OCI-LY1 (cell line): Measurements from ENCODE around the gene PCBP3.
"Not testable (repeated sequence)": the region's sequence is repeated elsewhere in the genome, so short reads cannot be mapped to it uniquely, and the experiment has no call there.

Experiments
- H2AFZ ChIP-seq: fragments of 200-600 bp; sonication (generic), shearing (Covaris generic); 2 replicates; pipeline ENCODE4 v1.6.0; 2014; ENCODE audit warnings: antibody characterized with exemption, mild to moderate bottlenecking, low read length
- H3F3A ChIP-seq: fragments of 200-600 bp; sonication (generic), shearing (Covaris generic); 2 replicates; pipeline ENCODE4 v1.6.0; 2014; ENCODE audit warnings: mild to moderate bottlenecking, antibody characterized with exemption, low read length, moderate library complexity; ENCODE audit not compliant: insufficient read depth
- H3K27ac ChIP-seq: fragments of 200-600 bp; sonication (generic); 2 replicates; pipeline ENCODE4 v1.5.1; 2014; ENCODE audit warnings: low read length, mixed run types, mild to moderate bottlenecking, low read depth; ENCODE audit not compliant: poor library complexity, severe bottlenecking
- H3K27me3 ChIP-seq: fragments of 200-600 bp; sonication (generic); 2 replicates; pipeline ENCODE4 v1.6.0; 2014; ENCODE audit warnings: antibody characterized with exemption, mild to moderate bottlenecking, low read length, moderate library complexity; ENCODE audit not compliant: insufficient read depth
- H3K36me3 ChIP-seq: fragments of 200-600 bp; sonication (generic); 2 replicates; pipeline ENCODE4 v1.6.1; 2014; ENCODE audit warnings: mild to moderate bottlenecking, antibody characterized with exemption, low read length, moderate library complexity, mixed read lengths; ENCODE audit not compliant: insufficient read depth
- H3K4me1 ChIP-seq: fragments of 200-600 bp; sonication (generic); 2 replicates; pipeline ENCODE4 v1.5.1; 2014; ENCODE audit warnings: mild to moderate bottlenecking, low read length, moderate library complexity; ENCODE audit not compliant: insufficient read depth, severe bottlenecking
- H3K4me2 ChIP-seq: fragments of 200-600 bp; sonication (generic), shearing (Covaris generic); 2 replicates; pipeline ENCODE4 v1.6.1; 2014; ENCODE audit warnings: low read length
- H3K4me3 ChIP-seq: fragments of 200-600 bp; sonication (generic); 2 replicates; pipeline ENCODE4 v1.5.1; 2014; ENCODE audit warnings: low read length, low read depth, mild to moderate bottlenecking, mixed read lengths; ENCODE audit not compliant: poor library complexity, severe bottlenecking
- H3K79me2 ChIP-seq: fragments of 200-600 bp; shearing (Covaris generic); 2 replicates; pipeline ENCODE4 v1.6.1; 2016; ENCODE audit warnings: mixed run types, low read length, mixed read lengths; ENCODE audit not compliant: insufficient read depth
- H3K9ac ChIP-seq: fragments of 200-600 bp; sonication (generic), shearing (Covaris generic); 2 replicates; pipeline ENCODE4 v1.6.1; 2014; ENCODE audit warnings: mild to moderate bottlenecking, low read length, mixed read lengths
- H3K9me2 ChIP-seq: fragments of 200-600 bp; sonication (generic), shearing (Covaris generic); 2 replicates; pipeline ENCODE4 v1.6.1; 2014; ENCODE audit warnings: low read depth, mild to moderate bottlenecking, low read length, mixed read lengths
- H3K9me3 ChIP-seq: fragments of 200-600 bp; shearing (Covaris generic); 2 replicates; pipeline ENCODE4 v1.6.1; 2014; ENCODE audit warnings: low read length, mixed read lengths
- H4K20me1 ChIP-seq: fragments of 200-600 bp; sonication (generic), shearing (Covaris generic); 2 replicates; pipeline ENCODE4 v1.6.0; 2016; ENCODE audit warnings: mild to moderate bottlenecking, low read length; ENCODE audit not compliant: insufficient read depth
- EZH2 ChIP-seq: fragments of 200-600 bp; sonication (generic), shearing (Covaris generic); IDR thresholded peaks from 2 replicates; pipeline ENCODE4 v1.8.0; 2017; ENCODE audit warnings: borderline replicate concordance, mixed run types, mild to moderate bottlenecking, antibody characterized with exemption, low read length, moderate library complexity, mixed read lengths
- TF ChIP-seq, protein P1 (sequence below): fragments of 200-600 bp; sonication (generic), shearing (Covaris generic); IDR thresholded peaks from 2 replicates; pipeline ENCODE4 v1.5.1; 2017; ENCODE audit warnings: mild to moderate bottlenecking, antibody characterized with exemption, low read length, moderate library complexity, mixed read lengths

PCBP3 gene

DNA sequence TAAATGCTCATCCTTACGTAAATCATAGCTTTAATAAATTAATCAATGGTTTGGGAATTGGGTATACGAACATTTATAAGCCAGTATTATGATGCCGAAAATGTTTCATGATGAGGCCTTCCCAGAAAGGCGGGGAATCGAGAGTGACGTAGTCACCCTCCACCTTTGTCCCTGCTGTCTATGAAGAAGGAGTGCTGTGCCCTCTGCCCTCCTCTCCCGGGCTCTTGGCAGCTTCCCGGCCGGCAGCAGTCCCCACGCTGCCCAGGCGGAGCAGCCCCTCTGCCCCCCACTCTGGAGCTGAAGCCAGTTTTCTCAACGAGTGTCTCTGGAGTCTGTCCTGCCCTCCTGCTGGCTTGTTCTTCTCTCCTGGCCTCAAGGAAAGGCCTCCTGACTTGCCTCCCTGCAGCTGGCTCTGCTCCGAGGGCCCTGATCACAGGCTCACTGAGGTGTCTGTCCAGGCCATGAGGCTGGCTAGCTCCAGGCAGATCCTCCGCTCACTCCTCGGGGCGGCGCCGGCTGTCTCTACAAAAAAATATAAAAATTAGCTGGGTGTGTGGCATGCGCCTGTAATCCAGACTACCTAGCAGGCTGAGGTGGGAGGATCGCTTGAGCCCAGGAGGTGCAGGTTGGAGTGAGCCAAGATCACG lies 187.3 kb downstream of the PCBP3 start:
- Histone ChIP-seq H3K4me2 (no peak overlapping the region), H3K36me3 (no peaks in the 10 kb centered on the region), H3K9me3 (no peaks in the 10 kb centered on the region), H3K27me3 (no peaks in the 10 kb centered on the region), H3K79me2 (no peaks in the 10 kb centered on the region), H3K4me1 (no peaks in the 10 kb centered on the region), H3K27ac (no peak overlapping the region), H3K9ac (no peak overlapping the region), H2AFZ (no peak overlapping the region), H3K9me2 (no peaks in the 10 kb centered on the region), H3F3A (no peaks in the 10 kb centered on the region), H4K20me1 (no peaks in the 10 kb centered on the region), H3K4me3 (no peak overlapping the region)
- TF ChIP-seq, protein P1, sequence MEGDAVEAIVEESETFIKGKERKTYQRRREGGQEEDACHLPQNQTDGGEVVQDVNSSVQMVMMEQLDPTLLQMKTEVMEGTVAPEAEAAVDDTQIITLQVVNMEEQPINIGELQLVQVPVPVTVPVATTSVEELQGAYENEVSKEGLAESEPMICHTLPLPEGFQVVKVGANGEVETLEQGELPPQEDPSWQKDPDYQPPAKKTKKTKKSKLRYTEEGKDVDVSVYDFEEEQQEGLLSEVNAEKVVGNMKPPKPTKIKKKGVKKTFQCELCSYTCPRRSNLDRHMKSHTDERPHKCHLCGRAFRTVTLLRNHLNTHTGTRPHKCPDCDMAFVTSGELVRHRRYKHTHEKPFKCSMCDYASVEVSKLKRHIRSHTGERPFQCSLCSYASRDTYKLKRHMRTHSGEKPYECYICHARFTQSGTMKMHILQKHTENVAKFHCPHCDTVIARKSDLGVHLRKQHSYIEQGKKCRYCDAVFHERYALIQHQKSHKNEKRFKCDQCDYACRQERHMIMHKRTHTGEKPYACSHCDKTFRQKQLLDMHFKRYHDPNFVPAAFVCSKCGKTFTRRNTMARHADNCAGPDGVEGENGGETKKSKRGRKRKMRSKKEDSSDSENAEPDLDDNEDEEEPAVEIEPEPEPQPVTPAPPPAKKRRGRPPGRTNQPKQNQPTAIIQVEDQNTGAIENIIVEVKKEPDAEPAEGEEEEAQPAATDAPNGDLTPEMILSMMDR: no peak
- TF ChIP-seq EZH2: no peak

DNA sequence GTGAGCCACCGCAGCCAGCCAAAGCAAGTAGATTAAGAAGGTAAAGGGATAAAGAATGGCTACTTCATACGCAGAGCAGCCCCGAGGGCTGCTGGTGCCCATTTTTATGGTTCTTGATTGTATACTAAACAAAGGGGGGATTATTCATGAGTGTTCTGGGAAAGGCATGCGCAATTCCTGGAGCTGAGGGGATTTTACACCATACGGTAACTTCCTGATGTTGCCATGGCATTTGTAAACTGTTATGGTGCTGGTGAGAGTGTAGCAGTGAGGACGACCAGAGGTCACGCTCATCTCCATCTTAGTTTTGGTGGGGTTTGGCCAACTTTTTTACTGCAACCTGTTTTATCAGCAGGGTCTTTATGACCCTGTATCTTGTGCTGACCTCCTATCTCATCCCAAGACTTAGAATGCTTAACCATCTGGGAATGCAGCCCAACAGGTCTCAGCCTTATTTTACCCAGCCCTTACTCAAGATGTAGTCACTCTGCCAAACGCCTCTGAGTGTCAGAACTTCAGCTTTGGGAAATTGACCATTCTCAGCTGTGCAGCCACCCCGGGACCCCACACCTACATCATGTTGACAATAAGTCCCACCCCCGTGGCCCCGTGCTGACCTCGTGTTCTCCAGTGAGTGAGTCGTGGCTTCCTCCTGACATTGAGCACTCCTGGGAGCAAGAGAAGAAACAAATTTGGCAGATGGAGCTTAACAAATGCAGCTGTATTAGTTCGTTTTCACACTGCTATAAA lies 188.6 kb downstream of the PCBP3 start:
- H3K9ac ChIP-seq: no peak overlapping the region
- no peaks in the 10 kb centered on the region for H3K79me2 ChIP-seq
- H3K4me2 ChIP-seq: no peak overlapping the region
- no peaks in the 10 kb centered on the region for H3K9me3 ChIP-seq
- H2AFZ ChIP-seq: no peak overlapping the region
- no peaks in the 10 kb centered on the region for H3K9me2 ChIP-seq
- H3K27ac ChIP-seq: no peak overlapping the region
- no peaks in the 10 kb centered on the region for H3F3A ChIP-seq
- TF ChIP-seq, protein P1: no peak
- no peak overlapping the region for H3K4me3 ChIP-seq
- H3K27me3 ChIP-seq: no peaks in the 10 kb centered on the region
- H4K20me1 ChIP-seq: no peaks in the 10 kb centered on the region
- no peaks in the 10 kb centered on the region for H3K36me3 ChIP-seq
- no peaks in the 10 kb centered on the region for H3K4me1 ChIP-seq

GRCh38 chr21:45832741-45833235 lies 189.3 kb downstream of the PCBP3 start:
- not testable (repeated sequence) for H3K9me3 ChIP-seq, H2AFZ ChIP-seq, H3K27ac ChIP-seq, H3K36me3 ChIP-seq, H4K20me1 ChIP-seq, H3K27me3 ChIP-seq, H3K79me2 ChIP-seq, H3K9ac ChIP-seq, H3F3A ChIP-seq, H3K9me2 ChIP-seq, H3K4me3 ChIP-seq, H3K4me2 ChIP-seq, H3K4me1 ChIP-seq

DNA sequence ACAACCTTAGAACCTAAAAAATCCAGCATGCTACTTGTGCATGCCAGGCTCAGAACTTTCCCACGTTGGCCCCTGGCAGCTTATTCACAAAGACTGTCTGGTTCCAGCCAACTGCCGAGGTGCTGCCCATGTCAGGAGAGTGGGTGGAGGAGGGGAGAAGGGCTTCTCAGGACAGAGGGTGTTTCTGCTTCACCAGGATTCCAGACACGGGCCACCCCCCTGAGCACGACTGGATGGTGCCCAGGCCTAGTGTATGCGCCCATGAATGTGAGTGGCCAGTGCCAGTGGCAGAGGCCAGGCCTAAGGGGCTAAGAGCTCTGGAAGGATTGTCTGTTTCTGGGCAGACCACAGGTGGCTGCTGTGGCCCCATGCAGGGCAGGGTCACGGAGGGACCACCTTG lies 189.9 kb downstream of the PCBP3 start:
- no peaks in the 10 kb centered on the region for H3K36me3 ChIP-seq

More for the DNA sequence above, 189.9 kb downstream of the PCBP3 start:
- Histone ChIP-seq H3K27me3 (no peaks in the 10 kb centered on the region), H3K4me2 (no peak overlapping the region), H3K4me1 (no peaks in the 10 kb centered on the region), H3F3A (no peaks in the 10 kb centered on the region), H2AFZ (no peak overlapping the region), H3K9me3 (no peaks in the 10 kb centered on the region), H3K9ac (no peak overlapping the region), H4K20me1 (no peaks in the 10 kb centered on the region), H3K27ac (no peak overlapping the region), H3K79me2 (no peaks in the 10 kb centered on the region), H3K4me3 (no peak overlapping the region), H3K9me2 (no peaks in the 10 kb centered on the region)
- TF ChIP-seq, protein P1: no peak
- no peak for TF ChIP-seq EZH2
